ES-I3 (cell line): ENCODE measurements around the gene UGT1A5.

Experiments
- H3K36me3 ChIP-seq: 2 replicates; pipeline ENCODE4 v1.6.1; 2013; ENCODE audit warnings: mild to moderate bottlenecking, low read length, control low read depth, moderate library complexity; ENCODE audit not compliant: insufficient read depth
- H3K4me1 ChIP-seq: 2 replicates; pipeline ENCODE4 v1.6.1; 2013; ENCODE audit warnings: mild to moderate bottlenecking, control low read depth, low read length; ENCODE audit not compliant: insufficient read depth
- H3K9ac ChIP-seq: 2 replicates; pipeline ENCODE4 v1.6.1; 2013; ENCODE audit warnings: low read depth, mild to moderate bottlenecking, low read length, moderate library complexity
- H3K9me3 ChIP-seq: 2 replicates; pipeline ENCODE4 v1.6.1; 2013; ENCODE audit warnings: mild to moderate bottlenecking, low read length, moderate library complexity; ENCODE audit not compliant: control insufficient read depth, insufficient read depth

The UGT1A5 gene

DNA sequence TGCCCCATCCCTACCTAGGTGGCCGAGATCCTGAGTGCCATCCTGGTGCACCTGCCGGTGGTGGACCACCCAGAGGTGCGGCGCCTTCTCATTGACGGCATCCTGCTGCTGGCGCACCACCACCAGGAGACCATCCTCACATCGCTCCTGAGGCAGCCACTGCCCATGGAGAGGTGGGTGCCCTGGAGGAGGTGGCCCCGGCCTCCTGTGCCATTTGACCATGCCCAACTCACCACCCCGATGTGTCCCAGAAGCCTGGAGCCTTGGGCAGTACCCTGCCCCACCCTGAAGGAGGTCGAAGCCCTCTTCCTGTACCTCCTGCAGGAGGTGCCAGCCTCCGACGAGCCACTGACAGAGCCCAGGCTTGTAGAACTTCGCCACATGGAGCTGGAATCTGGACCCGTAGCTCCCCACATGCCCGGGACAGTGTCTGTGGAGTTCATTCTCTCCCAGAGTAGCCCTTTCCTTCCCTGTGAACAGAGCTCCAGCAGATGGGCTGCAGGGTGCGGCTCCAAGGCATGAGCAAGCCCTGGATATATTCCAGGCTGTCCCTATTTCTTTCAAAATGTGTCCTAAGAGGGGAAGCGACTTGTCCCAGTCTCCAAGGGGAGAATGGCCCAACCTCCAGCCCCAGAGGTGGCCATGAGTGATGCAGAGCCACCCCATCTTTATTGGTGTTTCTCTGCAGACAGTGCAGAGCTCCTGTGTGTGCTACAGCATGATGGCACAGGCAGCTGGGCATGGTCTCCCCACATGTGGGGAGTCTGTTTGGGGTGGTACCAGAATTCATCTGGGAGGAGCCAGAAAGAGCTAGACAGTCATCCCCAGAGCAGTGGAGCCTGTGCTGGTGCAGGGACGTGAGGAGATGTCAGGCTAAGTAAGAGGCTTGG is 107.4 kb downstream of the UGT1A5 start:
- no peaks in the 10 kb centered on the region for H3K9me3 ChIP-seq
- H3K4me1 ChIP-seq = no peaks in the 10 kb centered on the region

DNA sequence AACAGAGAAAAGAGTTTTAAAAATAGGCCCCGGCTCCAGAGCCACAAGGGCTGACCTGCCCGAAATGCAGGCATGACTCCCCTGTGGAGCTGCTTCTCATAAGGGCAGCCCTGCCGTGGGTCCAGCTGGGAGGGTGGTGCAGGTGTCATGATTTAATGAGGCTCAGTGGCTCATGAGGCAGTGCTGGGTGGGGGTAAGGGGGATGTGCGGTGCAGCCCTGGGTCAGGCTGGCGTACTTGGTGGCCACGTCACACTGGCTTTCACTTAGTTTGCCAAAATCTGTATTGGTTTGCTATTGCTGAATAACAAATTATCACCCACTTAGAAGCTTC is 108.0 kb downstream of the UGT1A5 start:
- Histone ChIP-seq H3K9me3 (no peaks in the 10 kb centered on the region), H3K4me1 (no peaks in the 10 kb centered on the region), H3K9ac (no peak overlapping the region), H3K36me3 (no peaks in the 10 kb centered on the region)

More for the DNA sequence above, 107.4 kb downstream of the UGT1A5 start:
- no peaks in the 10 kb centered on the region for H3K36me3 ChIP-seq
- H3K9ac ChIP-seq = no peak overlapping the region

DNA sequence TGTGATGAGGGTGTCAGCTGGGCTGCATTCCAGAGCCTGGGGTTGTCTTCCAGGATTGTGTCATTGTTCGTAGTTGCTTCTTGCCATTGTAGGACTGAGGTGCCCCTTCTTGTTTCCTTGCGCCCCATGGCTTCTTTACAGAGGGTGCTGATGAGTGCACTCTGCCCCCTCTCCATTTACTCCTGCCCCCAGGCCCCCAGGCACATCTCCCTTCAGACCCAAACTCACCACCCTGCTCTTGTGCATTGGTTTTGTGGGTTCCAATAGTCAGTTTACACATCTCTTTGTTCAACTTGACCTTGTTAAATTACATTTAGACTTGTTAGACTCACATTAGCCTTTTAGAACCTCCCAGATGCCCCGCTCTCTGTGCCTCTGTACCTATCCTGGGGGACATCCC is 108.5 kb downstream of the UGT1A5 start:
- Histone ChIP-seq H3K36me3 (no peaks in the 10 kb centered on the region), H3K9me3 (no peaks in the 10 kb centered on the region), H3K4me1 (no peaks in the 10 kb centered on the region), H3K9ac (no peak overlapping the region)

DNA sequence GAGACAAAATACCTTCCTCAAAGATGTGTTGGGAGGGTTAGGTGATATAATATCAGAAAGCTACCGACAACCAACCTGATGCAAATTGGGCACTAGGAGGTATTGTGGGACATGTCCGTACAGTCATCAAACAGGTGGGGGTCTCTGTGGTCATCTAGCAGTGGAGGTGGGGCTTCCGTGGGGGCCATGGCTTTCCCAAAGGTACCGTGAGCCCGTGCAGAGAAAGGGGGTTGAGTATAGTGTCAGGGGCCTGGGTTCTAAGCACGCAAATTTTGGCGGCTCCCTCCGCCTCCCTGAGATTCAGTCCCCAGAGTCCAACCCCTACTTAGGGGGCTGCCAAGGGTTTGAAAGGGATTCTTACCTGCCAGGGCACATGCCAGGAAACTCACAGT is 109.0 kb downstream of the UGT1A5 start:
- no peak overlapping the region for H3K9ac ChIP-seq
- no peaks in the 10 kb centered on the region for H3K9me3 ChIP-seq
- H3K4me1 ChIP-seq = no peaks in the 10 kb centered on the region
- H3K36me3 ChIP-seq = no peaks in the 10 kb centered on the region

DNA sequence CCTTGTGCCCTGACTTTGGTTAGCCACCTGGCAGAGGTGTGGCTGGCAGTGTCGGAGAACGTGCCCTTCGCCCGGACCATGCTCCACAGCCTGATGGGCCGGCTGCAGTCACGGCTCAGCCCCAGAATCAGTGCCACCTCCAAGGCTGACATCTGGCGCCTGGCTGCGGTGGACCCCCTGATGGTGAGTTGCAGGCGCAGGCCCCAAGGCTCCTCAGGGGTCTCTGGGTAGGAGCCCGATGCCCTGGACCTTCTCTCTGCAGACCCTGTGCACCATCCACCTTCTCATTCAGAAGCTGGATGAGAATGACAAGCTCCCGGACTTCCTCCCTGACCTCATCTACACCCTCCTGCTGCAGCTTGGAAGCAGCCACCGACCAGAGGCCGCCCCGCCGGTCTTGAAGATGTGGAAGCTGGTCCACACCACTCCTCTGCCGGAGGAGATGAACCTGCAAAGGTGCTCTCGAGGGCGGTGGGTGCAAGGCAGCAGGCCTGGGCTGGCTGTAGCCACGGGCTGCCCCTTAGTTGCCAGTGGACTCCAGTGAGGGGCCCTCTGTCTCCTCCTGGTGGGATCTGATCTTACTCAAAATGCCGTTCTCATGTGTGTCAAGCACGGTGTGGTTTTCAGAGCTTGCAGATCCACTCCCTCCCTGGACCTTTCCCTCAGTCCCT is 109.5 kb downstream of the UGT1A5 start:
- no peaks in the 10 kb centered on the region for H3K36me3 ChIP-seq
- no peaks in the 10 kb centered on the region for H3K4me1 ChIP-seq
- no peaks in the 10 kb centered on the region for H3K9me3 ChIP-seq
- no peak overlapping the region for H3K9ac ChIP-seq
